Activated CD8-positive, alpha-beta memory T cell treated with anti-CD3 and anti-CD28 coated beads for 4 hours (primary cell): ENCODE data around the gene CAPSL.
"Not testable (repeated sequence)": the region's sequence is repeated elsewhere in the genome, so short reads cannot be mapped to it uniquely, and the experiment has no call there.

Experiments
- DNase-seq, 2 donors: peaks; one replicate each; pipeline ENCODE4 v3.0.0-alpha.2; 2020; ENCODE audit warnings: low read depth in 2 of 2

Gene CAPSL

GRCh38 chr5:35876454-35876853 is 62.0 kb downstream of the CAPSL start:
- DNase-seq, result no peak

GRCh38 chr5:35870605-35871004 is 67.8 kb downstream of the CAPSL start:
- no peak for DNase-seq

GRCh38 chr5:35869685-35870277 is 68.6 kb downstream of the CAPSL start:
- no peak for DNase-seq

GRCh38 chr5:35867998-35868397 is 70.4 kb downstream of the CAPSL start:
- DNase-seq, result no peak

GRCh38 chr5:35863159-35863558 is 75.3 kb downstream of the CAPSL start:
- no peak for DNase-seq

GRCh38 chr5:35862126-35862525 is 76.3 kb downstream of the CAPSL start:
- DNase-seq, result no peak

GRCh38 chr5:35861718-35862117 is 76.7 kb downstream of the CAPSL start:
- DNase-seq, result no peak

- no peak for DNase-seq
Observed at GRCh38 chr5:35860686-35861085, 77.7 kb downstream of the CAPSL start.

- no peak for DNase-seq
Observed at GRCh38 chr5:35859101-35859661, 79.2 kb downstream of the CAPSL start.

GRCh38 chr5:35857606-35858205 is 80.7 kb downstream of the CAPSL start:
- no peak for DNase-seq

GRCh38 chr5:35856765-35857351 is 81.6 kb downstream of the CAPSL start, which contains the start of gene IL7R:
Gene IL7R, plus strand, starts transcription at chr5:35856891. Its CDS starts 87 bp downstream, at chr5:35856978.
- DNase-seq, result no peak

- DNase-seq, result not testable (repeated sequence)
Observed at GRCh38 chr5:35856186-35856764, 82.1 kb downstream of the CAPSL start.

GRCh38 chr5:35855187-35855586 is 83.2 kb downstream of the CAPSL start:
- no peak for DNase-seq
